ENCODE measurements around the gene SOBP.

Gene SOBP

GRCh38 chr6:107660839-107661238 lies 170.9 kb downstream of the SOBP start:
- no peak for DNase-seq (ENCODE audit: low read depth)

DNA sequence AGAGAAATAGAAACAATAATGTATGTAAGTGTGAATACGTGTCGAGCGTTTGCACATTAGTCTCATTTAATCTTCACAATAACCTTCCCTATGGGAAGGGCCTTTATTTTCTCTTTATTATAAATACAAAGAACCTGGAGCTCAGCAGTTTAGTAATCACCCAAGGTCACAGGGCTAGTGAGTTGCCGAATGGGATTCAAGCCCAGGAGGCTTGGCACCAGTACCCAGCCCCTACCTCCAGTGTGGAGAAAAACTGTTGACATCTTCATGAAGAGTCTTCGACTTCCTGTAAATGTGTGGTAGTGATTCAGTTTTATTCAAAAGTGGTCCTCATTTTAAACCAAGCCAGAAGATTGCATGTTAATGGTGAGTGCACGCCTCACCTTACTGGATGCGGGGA lies 171.4 kb downstream of the SOBP start:
- no peak for DNase-seq (ENCODE audit: low read depth)

GRCh38 chr6:107662333-107662732 lies 172.4 kb downstream of the SOBP start:
- DNase-seq (ENCODE audit: low read depth), result no peak

DNA sequence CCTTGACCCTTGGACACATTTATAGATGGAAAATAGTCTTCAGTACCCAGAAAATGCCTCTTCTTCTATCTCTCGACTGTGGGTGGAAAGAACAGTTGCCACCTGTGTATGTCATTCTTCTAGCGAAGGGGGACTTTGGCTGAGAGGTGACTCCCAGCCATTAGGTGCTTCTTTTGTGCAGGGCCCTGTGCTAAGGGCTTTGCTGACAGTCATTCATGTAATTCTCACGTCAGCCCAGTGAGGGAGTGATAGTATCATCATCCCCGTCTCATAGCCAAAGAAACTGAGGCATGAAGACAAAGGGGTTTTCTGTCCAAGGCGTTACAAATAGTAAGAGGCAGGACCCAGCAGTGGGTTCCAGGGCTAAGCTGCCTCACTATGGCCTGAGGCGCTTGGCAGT lies 173.4 kb downstream of the SOBP start:
- DNase-seq (ENCODE audit: low read depth), result no peak

- DNase-seq (ENCODE audit: low read depth), result no peak
Measured at GRCh38 chr6:107665382-107665781, 175.5 kb downstream of the SOBP start.

DNA sequence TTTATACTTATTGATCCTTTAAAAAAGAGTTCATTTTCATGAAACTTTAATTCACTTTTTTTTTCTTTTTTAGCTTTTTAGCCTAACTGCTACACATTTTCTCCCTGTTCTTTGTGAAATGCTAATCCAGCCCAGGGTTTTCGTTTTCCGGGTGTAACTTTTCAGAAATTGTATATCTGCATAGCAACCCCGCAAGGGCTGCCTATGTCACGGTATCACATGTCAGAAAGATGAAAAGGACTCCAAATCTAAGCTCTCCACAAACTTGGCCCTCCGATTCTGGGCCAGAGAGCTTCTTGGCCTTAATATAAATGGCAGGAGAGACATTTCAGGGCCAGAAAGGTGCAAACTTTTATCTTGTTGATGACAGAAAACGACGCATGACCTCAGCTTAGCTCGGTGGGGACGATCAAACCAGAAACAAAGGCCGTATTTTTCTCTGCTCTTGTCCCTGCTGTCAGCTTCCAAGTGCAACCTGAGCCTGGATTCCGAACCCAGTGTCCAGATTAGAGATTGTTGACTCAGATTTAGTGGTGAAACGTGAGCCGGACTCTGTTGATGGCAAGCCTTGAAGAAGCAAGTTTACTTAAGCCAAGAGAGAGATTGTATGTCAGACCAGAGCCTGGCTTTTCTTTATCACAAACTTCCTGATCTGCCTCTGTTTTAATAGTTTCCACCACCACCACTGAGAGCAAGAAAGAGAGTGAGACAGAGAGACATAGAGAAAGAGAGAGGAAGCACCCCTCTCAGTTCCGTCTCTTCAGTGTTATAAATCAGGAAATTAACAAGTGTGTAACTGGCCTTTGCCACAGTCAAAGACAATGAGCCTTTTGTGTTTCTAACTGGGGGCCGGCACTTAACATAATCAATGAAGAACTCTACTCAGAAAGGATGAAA lies 176.4 kb downstream of the SOBP start:
- no peak for DNase-seq (ENCODE audit: low read depth)

- DNase-seq (ENCODE audit: low read depth), result no peak
Measured at GRCh38 chr6:107666981-107667601, 177.2 kb downstream of the SOBP start.

DNA sequence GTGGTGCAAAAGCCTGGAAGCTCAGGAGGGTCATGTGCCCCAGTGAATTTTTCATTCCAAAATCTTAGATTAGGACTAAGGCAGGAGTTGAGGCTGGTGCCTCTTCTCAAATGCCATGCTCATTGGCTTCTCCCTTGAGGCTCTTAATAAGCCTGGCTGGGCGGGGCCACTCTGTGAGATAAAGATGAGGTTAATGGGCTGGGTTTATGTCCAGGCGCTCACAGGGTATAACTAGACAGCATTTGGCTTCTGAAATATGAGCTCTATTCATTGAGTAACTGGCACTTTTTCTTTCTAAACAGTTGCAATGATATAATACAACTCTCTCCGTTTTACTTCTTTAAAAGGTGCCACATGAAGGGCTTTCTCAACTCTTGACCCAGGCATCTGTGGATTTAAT lies 177.9 kb downstream of the SOBP start:
- no peak for DNase-seq (ENCODE audit: low read depth)

DNA sequence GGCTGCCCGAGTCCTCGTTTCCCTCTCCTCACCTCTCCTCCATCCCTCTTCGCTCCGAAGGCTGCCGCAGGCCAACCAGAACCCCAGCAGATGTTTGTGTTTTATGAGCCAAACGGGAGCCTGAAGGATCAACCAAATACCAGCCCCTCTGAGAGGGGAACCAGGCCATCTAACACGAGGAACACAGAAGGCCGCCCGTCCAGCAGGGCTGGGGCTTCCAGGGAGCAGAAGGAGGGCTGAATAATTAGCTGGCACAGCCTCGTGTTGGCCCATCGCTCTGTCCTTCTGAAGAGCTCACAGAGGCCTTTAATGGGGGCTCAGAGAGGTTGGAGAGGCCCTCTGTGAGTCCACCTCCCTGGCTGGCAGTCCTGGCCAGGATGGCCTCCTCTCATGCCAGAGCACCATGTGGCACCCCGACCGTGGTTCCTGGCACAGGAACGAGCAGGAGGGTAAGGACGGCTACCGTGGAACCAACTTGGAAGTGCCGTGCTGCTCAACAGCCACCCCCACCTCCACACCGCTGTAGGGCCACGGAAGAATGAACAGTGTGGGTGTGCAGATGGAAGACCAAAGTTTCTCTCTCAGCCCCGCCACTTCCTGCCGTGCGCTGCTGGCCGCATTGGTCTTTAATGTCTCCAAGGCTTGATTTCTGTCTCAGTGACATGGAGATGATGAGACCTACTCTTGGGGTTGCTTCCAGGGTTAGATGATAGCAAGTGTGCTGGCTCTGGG lies 179.0 kb downstream of the SOBP start:
- DNase-seq (ENCODE audit: low read depth), result no peak

- DNase-seq (ENCODE audit: low read depth), result peak; percentile 47
Measured at GRCh38 chr6:107670792-107671199, 180.9 kb downstream of the SOBP start.

DNA sequence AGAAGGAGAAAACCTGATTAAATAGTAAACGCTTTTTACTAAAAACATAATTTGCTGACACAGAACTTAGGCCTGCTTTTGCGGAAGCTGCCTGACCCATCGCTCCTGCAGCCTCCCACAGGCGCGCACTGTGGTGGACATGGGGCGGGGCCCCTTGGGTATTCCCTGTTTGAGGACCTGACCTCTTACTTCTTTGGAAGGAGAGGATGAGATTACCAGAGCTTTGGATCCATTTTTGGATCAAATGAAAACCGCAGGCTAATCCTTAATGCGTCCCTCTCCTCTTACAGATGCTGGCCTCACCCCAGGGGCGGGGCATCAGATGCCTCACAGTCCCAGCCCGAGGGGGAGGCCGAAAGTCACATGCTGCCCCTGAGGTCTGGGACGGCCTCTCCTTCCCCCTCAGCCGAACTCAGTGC lies 183.2 kb downstream of the SOBP start:
- no peak for DNase-seq (ENCODE audit: low read depth)

- DNase-seq (ENCODE audit: low read depth), result peak; percentile 70
Measured at GRCh38 chr6:107674995-107675738, 185.2 kb downstream of the SOBP start.

GRCh38 chr6:107676042-107676441 lies 186.1 kb downstream of the SOBP start:
- no peak for DNase-seq (ENCODE audit: low read depth)

GRCh38 chr6:107677399-107677798 lies 187.5 kb downstream of the SOBP start:
- DNase-seq (ENCODE audit: low read depth), result no peak

DNA sequence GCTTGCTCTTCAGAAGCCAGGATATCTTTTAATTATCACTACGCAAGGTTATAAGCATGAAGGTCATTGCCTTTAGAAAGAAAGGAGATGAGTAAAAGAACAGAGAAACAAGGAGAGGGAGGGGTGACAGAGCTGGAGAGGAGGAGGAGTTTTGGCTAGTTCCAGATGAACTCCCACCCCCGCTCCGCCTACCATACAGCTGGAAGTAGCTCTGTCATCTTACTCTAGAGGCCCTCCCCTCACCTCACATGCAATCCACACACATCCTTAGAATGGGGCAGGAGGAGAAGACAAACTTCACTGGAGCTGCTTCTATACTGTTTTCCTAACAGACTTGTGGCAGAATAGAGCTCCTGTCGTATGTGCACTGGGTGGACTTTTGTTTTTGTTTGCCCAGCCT lies 189.5 kb downstream of the SOBP start:
- peak; percentile 73 for DNase-seq (ENCODE audit: low read depth)

GRCh38 chr6:107682721-107683120 lies 192.8 kb downstream of the SOBP start:
- DNase-seq (ENCODE audit: low read depth), result no peak

- DNase-seq (ENCODE audit: low read depth), result no peak
Measured at GRCh38 chr6:107683183-107683582, 193.3 kb downstream of the SOBP start.

DNA sequence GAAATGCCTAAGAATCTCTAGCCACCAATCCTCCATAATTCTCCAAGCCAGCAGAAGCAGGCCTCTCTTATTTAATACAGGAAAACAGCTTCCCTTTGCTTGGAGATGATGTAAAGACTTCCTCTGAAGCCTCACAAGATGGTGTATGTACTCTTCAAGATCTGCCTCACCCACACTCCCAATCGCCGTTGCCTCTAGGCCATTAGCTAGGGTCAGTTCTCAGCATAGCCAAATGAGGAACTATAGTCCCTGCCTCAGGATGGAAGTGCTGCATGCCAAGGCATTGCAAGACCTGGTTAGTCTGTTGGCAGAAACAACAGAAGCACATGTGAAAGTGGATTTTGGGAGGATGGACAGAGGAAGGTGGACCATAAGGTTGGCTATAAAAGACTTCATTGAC lies 195.1 kb downstream of the SOBP start:
- DNase-seq (ENCODE audit: low read depth), result no peak

GRCh38 chr6:107689190-107689589 lies 199.3 kb downstream of the SOBP start:
- no peak for DNase-seq (ENCODE audit: low read depth)

DNA sequence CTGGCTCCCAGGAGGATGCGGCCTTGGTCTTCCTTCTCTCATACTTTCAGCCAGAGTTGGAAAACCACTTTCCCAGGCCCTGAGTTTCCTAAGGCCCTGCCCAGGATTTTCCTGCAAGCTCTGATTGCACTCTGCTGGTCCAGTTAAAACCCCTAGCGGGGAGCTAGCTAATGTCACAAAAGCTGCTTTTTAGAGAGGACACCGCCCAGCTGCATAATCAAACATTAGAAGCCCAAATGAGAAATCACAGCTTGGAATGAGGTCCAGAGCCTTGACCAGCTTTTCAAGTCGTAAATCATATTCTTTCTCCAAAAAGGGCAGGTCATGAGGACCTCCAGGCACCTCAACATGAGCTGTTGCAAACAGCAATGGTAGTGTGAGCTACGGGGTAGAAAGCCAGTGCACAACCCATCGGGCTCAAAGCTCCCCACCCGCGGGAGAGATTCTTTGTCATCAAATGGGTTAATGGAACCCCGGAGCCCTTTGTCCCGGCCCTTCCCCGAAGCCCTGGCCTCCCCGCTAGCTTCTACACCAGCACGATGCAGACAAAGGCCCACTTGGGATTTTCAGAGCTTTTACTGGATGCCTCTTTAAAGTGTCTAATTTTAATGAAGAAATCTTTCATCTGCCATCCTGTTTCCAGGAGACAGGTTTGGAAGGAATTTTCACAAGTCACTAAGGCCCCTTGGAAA lies 200.2 kb downstream of the SOBP start:
- DNase-seq (ENCODE audit: low read depth), result no peak

GRCh38 chr6:107690643-107691061 lies 200.7 kb downstream of the SOBP start:
- DNase-seq (ENCODE audit: low read depth), result no peak
